HCT116 (cell line): Measurements from ENCODE around the gene METTL3. TPM values are rescaled to one million over a fixed set of nuclear protein-coding genes. Genes with fewer than 3 reads are reported as not detected.

Source experiments
- ATAC-seq: fragments of 200-7000 bp; cut with Tn5 transposase; 2 replicates; pipeline ENCODE4 v1.9.1; 2020; ENCODE audit warnings: mild to moderate bottlenecking, moderate library complexity
- BruUV-seq: library from RNA; stranded (reverse); fragments of 400-500 nt; replicated peaks from 2 replicates; lab custom pipeline; 2021; lab: Mats Ljungman, UMichigan
- CTCF ChIA-PET: fragments of 300-600 bp; sonication (Branson Sonifier 250); formaldehyde crosslinking; loops from one replicate; lab custom pipeline; 2021; ENCODE audit warnings: antibody characterized with exemption; lab: Charles Lee
- POLR2A ChIA-PET: fragments of 300-600, 350-600 bp; sonication (Branson Sonifier 250); formaldehyde crosslinking; loops from one replicate; lab custom pipeline; 2021; ENCODE audit warnings: antibody characterized with exemption; lab: Charles Lee
- RAD21 ChIA-PET, 2 experiments: fragments of 300-600 bp; sonication (Branson Sonifier 250); formaldehyde crosslinking; loops; one replicate each; lab custom pipeline; 2023; ENCODE audit warnings: low total read pairs in 2 of 2; ENCODE audit not compliant: uncharacterized antibody in 2 of 2, unreplicated experiment in 2 of 2, low non-redundant PET in 1 of 2; lab: Charles Lee
- DNase-seq: peaks from one replicate; pipeline ENCODE4 v3.0.0-alpha.2; 2010; ENCODE audit warnings: low read depth, low spot score
- H2AFZ ChIP-seq: fragments of 200-600 bp; shearing (Covaris generic), sonication (generic); 2 replicates; pipeline ENCODE4 v1.6.1; 2017; ENCODE audit warnings: low read depth, mixed run types, mixed read lengths, antibody characterized with exemption, low read length; ENCODE audit not compliant: poor library complexity, severe bottlenecking
- H3K27ac ChIP-seq: 2 replicates; pipeline ENCODE4 v1.5.1; 2012; ENCODE audit warnings: low read depth, low read length
- H3K27me3 ChIP-seq: fragments of 200-600 bp; sonication (generic); 2 replicates; pipeline ENCODE4 v1.6.1; 2016; ENCODE audit warnings: mixed run types, low read length, mixed read lengths; ENCODE audit not compliant: insufficient read depth
- H3K36me3 ChIP-seq, 2 experiments: fragments of 200-500 bp in 1 of 2; fragments of 200-600 bp in 1 of 2; sonication (Bioruptor generic) in 1 of 2; sonication (generic) in 1 of 2; 2 replicates each; pipeline versions ENCODE4 v1.5.1 to v1.6.1; 2014 to 2016; ENCODE audit warnings: low read length in 2 of 2, inconsistent platforms in 1 of 2, mixed read lengths in 1 of 2, mixed run types in 1 of 2; ENCODE audit not compliant: insufficient read depth in 2 of 2, control insufficient read depth in 1 of 2
- H3K4me1 ChIP-seq, 2 experiments: fragments of 200-600 bp in 1 of 2; sonication (generic) in 1 of 2; 2 replicates each; pipeline versions ENCODE4 v1.5.1 to v1.6.1; 2012 to 2017; ENCODE audit warnings: low read length in 2 of 2, inconsistent platforms in 1 of 2, mild to moderate bottlenecking in 1 of 2, mixed read lengths in 1 of 2, mixed run types in 1 of 2, moderate library complexity in 1 of 2; ENCODE audit not compliant: insufficient read depth in 2 of 2, control insufficient read depth in 1 of 2
- H3K4me2 ChIP-seq: fragments of 200-600 bp; sonication (generic); 2 replicates; pipeline ENCODE4 v1.6.1; 2017; ENCODE audit warnings: mixed run types, low read length, mixed read lengths
- H3K4me3 ChIP-seq, 2 experiments: fragments of 200-600 bp in 1 of 2; sonication (generic) in 1 of 2; replicated peaks in 1 of 2; 2 replicates each; pipeline ENCODE4 v1.5.1; 2011 to 2016; ENCODE audit warnings: low read length in 2 of 2, control low read depth in 1 of 2, low read depth in 1 of 2, mild to moderate bottlenecking in 1 of 2, mixed read lengths in 1 of 2, mixed run types in 1 of 2
- H3K79me2 ChIP-seq: fragments of 200-600 bp; sonication (generic); 2 replicates; pipeline ENCODE4 v1.6.1; 2017; ENCODE audit warnings: mild to moderate bottlenecking, mixed run types, low read length, moderate library complexity, mixed read lengths; ENCODE audit not compliant: insufficient read depth
- H3K9ac ChIP-seq: fragments of 200-600 bp; sonication (generic); 2 replicates; pipeline ENCODE4 v1.6.1; 2016; ENCODE audit warnings: low read length, mixed read lengths
- H3K9me2 ChIP-seq: fragments of 200-600 bp; sonication (generic), shearing (Covaris generic); 2 replicates; pipeline ENCODE4 v1.6.1; 2017; ENCODE audit warnings: mixed run types, mild to moderate bottlenecking, moderate library complexity; ENCODE audit not compliant: insufficient read depth
- H3K9me3 ChIP-seq, 2 experiments: fragments of 200-500 bp in 1 of 2; fragments of 200-600 bp in 1 of 2; sonication (Bioruptor generic) in 1 of 2; sonication (generic) in 1 of 2; 2 replicates each; pipeline ENCODE4 v1.6.1; 2014 to 2017; ENCODE audit warnings: low read length in 2 of 2, mixed read lengths in 2 of 2, inconsistent platforms in 1 of 2, low read depth in 1 of 2, mild to moderate bottlenecking in 1 of 2, mixed run types in 1 of 2, moderate library complexity in 1 of 2; ENCODE audit not compliant: control insufficient read depth in 1 of 2, insufficient read depth in 1 of 2
- H4K20me1 ChIP-seq: fragments of 200-600 bp; sonication (generic), shearing (Covaris generic); 2 replicates; pipeline ENCODE4 v1.6.1; 2017; ENCODE audit warnings: mixed run types, mild to moderate bottlenecking, moderate library complexity; ENCODE audit not compliant: insufficient read depth
- ATF3 ChIP-seq: IDR thresholded peaks from 2 replicates; pipeline ENCODE4 v1.6.1; 2012
- CEBPB ChIP-seq: IDR thresholded peaks from 2 replicates; pipeline ENCODE4 v1.6.1; 2012; ENCODE audit warnings: low read depth
- POLR2A ChIP-seq: IDR thresholded peaks from 2 replicates; pipeline ENCODE4 v1.7.0; 2011; ENCODE audit warnings: borderline replicate concordance; ENCODE audit not compliant: insufficient read depth, insufficient read length; ENCODE audit errors: extremely low read depth
- SP1 ChIP-seq: IDR thresholded peaks from 2 replicates; pipeline ENCODE4 v1.6.1; 2012; ENCODE audit warnings: low read depth
- SRF ChIP-seq: IDR thresholded peaks from 2 replicates; pipeline ENCODE4 v1.6.1; 2012; ENCODE audit warnings: low read depth
- TCF7L2 ChIP-seq: IDR thresholded peaks from 2 replicates; pipeline ENCODE4 v1.7.0; 2011; ENCODE audit warnings: borderline replicate concordance, inconsistent platforms; ENCODE audit not compliant: insufficient read depth, insufficient read length; ENCODE audit errors: extremely low read depth
- YY1 ChIP-seq: IDR thresholded peaks from 2 replicates; pipeline ENCODE4 v1.6.1; 2011; ENCODE audit warnings: low read length, low read depth, moderate library complexity, mild to moderate bottlenecking; ENCODE audit not compliant: insufficient replicate concordance; ENCODE audit errors: extremely low read depth
- ZBTB33 ChIP-seq: IDR thresholded peaks from 2 replicates; pipeline ENCODE4 v1.6.1; 2011; ENCODE audit warnings: mild to moderate bottlenecking, low read length, moderate library complexity; ENCODE audit not compliant: insufficient replicate concordance; ENCODE audit errors: extremely low read depth
- ZFX ChIP-seq: fragments of 450-650 bp; IDR thresholded peaks from 2 replicates; pipeline ENCODE4 v1.6.1; 2017
- intact Hi-C: fragments of 100-400 bp; cut with micrococcal nuclease; formaldehyde crosslinking; loops from 2 replicates; pipeline ENCODE4 v1.10.0; 2022
- total RNA-seq: library from RNA; stranded (reverse); gene quantifications from one replicate; pipeline ENCODE4 v1.2.1, GENCODE V29; 2021; ENCODE audit not compliant: unreplicated experiment

Gene METTL3
- total RNA-seq, 1 experiment from 2014 or later = 62.3 TPM

GRCh38 chr14:21543963-21544362 is 32.8 kb upstream of the METTL3 start:
- RAD21 ChIA-PET = no interaction called here
- no peak overlapping the region for H2AFZ ChIP-seq
- no peak overlapping the region for H3K4me2 ChIP-seq
- POLR2A ChIA-PET = no interaction called here
- intact Hi-C loops = no loop called here
- ATAC-seq (no peak), DNase-seq (no peak)
- H4K20me1 ChIP-seq = no peaks in the 10 kb centered on the region
- H3K9me3 ChIP-seq = no peaks in the 10 kb centered on the region
- H3K27ac ChIP-seq = no peak overlapping the region
- H3K9ac ChIP-seq = no peak overlapping the region
- H3K4me3 ChIP-seq = no peak overlapping the region
- TF ChIP-seq YY1 (no peak), TCF7L2 (no peak), SP1 (no peak)
- 0 out of 2 replicates have a peak, but pooled peaks cover 3% of the 10 kb centered on the region for H3K27me3 ChIP-seq
- no TSS peak for BruUV-seq
- no peaks in the 10 kb centered on the region for H3K79me2 ChIP-seq
- H3K4me1 ChIP-seq = no peaks in the 10 kb centered on the region
- CTCF ChIA-PET = no interaction called here
- no peaks in the 10 kb centered on the region for H3K9me2 ChIP-seq
- no peaks in the 10 kb centered on the region for H3K36me3 ChIP-seq

GRCh38 chr14:21543521-21543960 is 32.4 kb upstream of the METTL3 start:
- intact Hi-C loops = no loop called here

More at GRCh38 chr14:21543521-21543960, 32.4 kb upstream of the METTL3 start:
- no peak overlapping the region for H3K9ac ChIP-seq
- ChIA-PET POLR2A (no interaction called here), RAD21 (no interaction called here), CTCF (no interaction called here)
- DNase-seq (no peak), ATAC-seq (no peak)
- no TSS peak for BruUV-seq
- no peak overlapping the region for H3K4me3 ChIP-seq
- H3K9me3 ChIP-seq = no peaks in the 10 kb centered on the region
- no peak overlapping the region for H3K4me2 ChIP-seq
- no peaks in the 10 kb centered on the region for H3K36me3 ChIP-seq
- TF ChIP-seq ZBTB33 (no peak), CEBPB (no peak), POLR2A (no peak), ATF3 (no peak), ZFX (no peak), SRF (no peak), YY1 (no peak)
- no peaks in the 10 kb centered on the region for H3K4me1 ChIP-seq
- no peaks in the 10 kb centered on the region for H3K9me2 ChIP-seq
- 0 out of 2 replicates have a peak, but pooled peaks cover 3% of the 10 kb centered on the region for H3K27me3 ChIP-seq
- H3K27ac ChIP-seq = no peak overlapping the region
- no peaks in the 10 kb centered on the region for H3K79me2 ChIP-seq
- H4K20me1 ChIP-seq = no peaks in the 10 kb centered on the region
- no peak overlapping the region for H2AFZ ChIP-seq
